Retinal pigment epithelial cell (primary cell): Measurements from ENCODE around the gene P2RX5.

Experiments
- DNase-seq: peaks from one replicate; pipeline ENCODE4 v3.0.0-alpha.2; 2010; ENCODE audit warnings: low read depth
- H3K4me3 ChIP-seq: 2 replicates; pipeline ENCODE4 v1.5.1; 2011; ENCODE audit warnings: mild to moderate bottlenecking, low read length, control low read depth, moderate library complexity
- CTCF ChIP-seq: conservative IDR thresholded peaks from 2 replicates; pipeline ENCODE4 v1.5.1; 2011; ENCODE audit warnings: low read depth, low read length, control low read depth, inconsistent platforms

P2RX5 gene

GRCh38 chr17:3659541-3660111 is 36.3 kb downstream of the P2RX5 start:
- no peak for TF ChIP-seq CTCF
- H3K4me3 ChIP-seq = no peak overlapping the region
- no peak for DNase-seq

GRCh38 chr17:3658784-3659449 is 37.0 kb downstream of the P2RX5 start:
- TF ChIP-seq CTCF = no peak
- DNase-seq = no peak
- H3K4me3 ChIP-seq = no peak overlapping the region

GRCh38 chr17:3657874-3658783 is 37.8 kb downstream of the P2RX5 start:
- DNase-seq = no peak
- no peak overlapping the region for H3K4me3 ChIP-seq
- TF ChIP-seq CTCF = no peak

- no peak for DNase-seq
- TF ChIP-seq CTCF = no peak
These were observed 38.4 kb downstream of the P2RX5 start for GRCh38 chr17:3657588-3657869.

GRCh38 chr17:3656755-3657587 is 39.0 kb downstream of the P2RX5 start:
- no peak for DNase-seq
- no peak overlapping the region for H3K4me3 ChIP-seq
- no peak for TF ChIP-seq CTCF

More at GRCh38 chr17:3657588-3657869, 38.4 kb downstream of the P2RX5 start:
- H3K4me3 ChIP-seq = no peak overlapping the region

- no peak for TF ChIP-seq CTCF
- DNase-seq = no peak
- H3K4me3 ChIP-seq = no peak overlapping the region
These were observed 39.6 kb downstream of the P2RX5 start for GRCh38 chr17:3656353-3656752.
